IPS DF 19.7 (cell line): Measurements from ENCODE around the gene FGD5.

Source experiments
- DNase-seq: peaks from one replicate; pipeline ENCODE4 v3.0.0-alpha.2; 2013; ENCODE audit warnings: low read depth, low spot score

Gene FGD5

GRCh38 chr3:14976317-14976716 lies 157.6 kb downstream of the FGD5 start:
- DNase-seq, result no peak

GRCh38 chr3:14980689-14981088 lies 161.9 kb downstream of the FGD5 start:
- no peak for DNase-seq
